GM19463 (cell line): ENCODE results near the gene SERF2.
A peak's percentile ranks its signal among the peaks of the same experiment; 100 is the strongest.
"Not testable (repeated sequence)": the region's sequence is repeated elsewhere in the genome, so short reads cannot be mapped to it uniquely, and the experiment has no call there.

ENCODE experiments used
- ATAC-seq: cut with Tn5 transposase; IDR thresholded peaks from one replicate; pipeline ENCODE4 v1.9.1; 2021; ENCODE audit warnings: mild to moderate bottlenecking, moderate library complexity; ENCODE audit not compliant: unreplicated experiment

Gene SERF2

GRCh38 chr15:43792761-43793476, 799 bp downstream of the SERF2 start:
- ATAC-seq: no peak

GRCh38 chr15:43793647-43794046, 1.5 kb downstream of the SERF2 start:
- no peak for ATAC-seq

- ATAC-seq: no peak
Measured at GRCh38 chr15:43794269-43795037, 2.3 kb downstream of the SERF2 start.

- no peak for ATAC-seq
Measured at GRCh38 chr15:43795197-43795596, 3.1 kb downstream of the SERF2 start.

GRCh38 chr15:43795997-43796396, 3.9 kb downstream of the SERF2 start:
- ATAC-seq: no peak

- no peak for ATAC-seq
Measured at GRCh38 chr15:43796566-43796965, 4.4 kb downstream of the SERF2 start.

GRCh38 chr15:43799209-43799944, 7.3 kb downstream of the SERF2 start:
- ATAC-seq: peak; percentile 46

- ATAC-seq: no peak
Measured at GRCh38 chr15:43799945-43800285, 7.8 kb downstream of the SERF2 start, which contains the start of gene SERINC4. Gene SERINC4, minus strand, starts transcription at chr15:43800220. Its CDS starts 234 bp downstream, at chr15:43799986.

GRCh38 chr15:43800286-43801141, 8.4 kb downstream of the SERF2 start, which contains the start of gene HYPK:
Gene HYPK, plus strand, starts transcription at chr15:43800599. Its CDS starts 24 bp downstream, at chr15:43800623.
- ATAC-seq: peak; percentile 85

- ATAC-seq: not testable (repeated sequence)
Measured at GRCh38 chr15:43802676-43803075, 10.6 kb downstream of the SERF2 start.

- no peak for ATAC-seq
Measured at GRCh38 chr15:43808435-43808950, 16.4 kb downstream of the SERF2 start.

GRCh38 chr15:43808960-43809678, 17.0 kb downstream of the SERF2 start:
- peak; percentile 67 for ATAC-seq

- not testable (repeated sequence) for ATAC-seq
Measured at GRCh38 chr15:43815064-43815463, 22.9 kb downstream of the SERF2 start.

- ATAC-seq: no peak
Measured at GRCh38 chr15:43821505-43821904, 29.4 kb downstream of the SERF2 start.

GRCh38 chr15:43824302-43825246, 32.5 kb downstream of the SERF2 start, which contains the start of gene MFAP1:
Gene MFAP1, minus strand, starts transcription at chr15:43824690. Its CDS starts 121 bp downstream, at chr15:43824569.
- peak; percentile 78 for ATAC-seq

- not testable (repeated sequence) for ATAC-seq
Measured at GRCh38 chr15:43825305-43825704, 33.2 kb downstream of the SERF2 start.

GRCh38 chr15:43826029-43826507, 33.9 kb downstream of the SERF2 start:
- no peak for ATAC-seq
